ENCODE measurements around the gene MOCS1. TPM values are rescaled to one million over a fixed set of nuclear protein-coding genes. Genes with fewer than 3 reads are reported as not detected.

Gene MOCS1
- total and polyA plus RNA-seq, 2 donors = 1.7 to 4.2 TPM

GRCh38 chr6:39904946-39905639 is 29.2 kb downstream of the MOCS1 start:
- no peaks in the 10 kb centered on the region for H3K36me3 ChIP-seq (ENCODE audit: control insufficient read depth in 2 of 2, insufficient read depth in 2 of 2, low read length in 1 of 2)

DNA sequence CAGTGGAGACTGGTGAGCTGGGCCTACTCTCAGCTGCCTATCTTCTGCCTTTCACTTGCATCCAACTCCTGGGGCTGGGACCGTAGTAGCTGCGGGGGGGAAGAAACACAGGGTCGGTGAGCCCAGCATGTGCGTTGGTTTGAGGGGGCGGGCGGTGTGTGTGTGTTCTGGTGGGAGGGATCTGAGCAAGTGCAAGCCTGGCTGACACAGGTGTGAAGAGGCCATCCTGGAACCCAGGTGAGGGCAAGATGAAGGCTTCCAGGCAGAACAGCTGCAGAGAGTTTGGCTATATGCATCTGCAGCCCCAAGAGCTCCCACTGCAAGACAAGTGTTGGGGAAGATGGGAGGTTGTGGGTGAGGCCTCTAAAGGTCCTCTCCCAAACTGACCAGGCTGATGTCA is 30.6 kb downstream of the MOCS1 start:
- Histone ChIP-seq H3K9me3 (ENCODE audit: control insufficient read depth in 2 of 2, insufficient read depth in 1 of 2, low read length in 1 of 2) (no peaks in the 10 kb centered on the region), H3K27ac (ENCODE audit: low read depth in 1 of 2, low read length in 1 of 2) (no peak overlapping the region), H3K4me1 (ENCODE audit: control insufficient read depth in 2 of 2, insufficient read depth in 2 of 2, low read length in 2 of 2) (peaks cover 0 to 5% of the 10 kb centered on the region in 2 donors), H3K27me3 (ENCODE audit: control insufficient read depth in 2 of 2, insufficient read depth in 1 of 2, low read length in 1 of 2) (peaks cover 0 to 6% of the 10 kb centered on the region in 2 donors), H3K4me3 (ENCODE audit: low read length in 2 of 2) (no peak overlapping the region), H3K36me3 (ENCODE audit: control insufficient read depth in 2 of 2, insufficient read depth in 2 of 2, low read length in 1 of 2) (no peaks in the 10 kb centered on the region)
- DNase-seq (ENCODE audit: low read depth in 6 of 9, low spot score in 9 of 9) = no peak
- 96% methylated on average over 6 of the region's 6 CpGs for WGBS

More at GRCh38 chr6:39904946-39905639, 29.2 kb downstream of the MOCS1 start:
- Histone ChIP-seq H3K27me3 (ENCODE audit: control insufficient read depth in 2 of 2, insufficient read depth in 1 of 2, low read length in 1 of 2) (peaks cover 0 to 4% of the 10 kb centered on the region in 2 donors), H3K4me3 (ENCODE audit: low read length in 2 of 2) (no peak overlapping the region), H3K4me1 (ENCODE audit: control insufficient read depth in 2 of 2, insufficient read depth in 2 of 2, low read length in 2 of 2) (peaks cover under 1 to 8% of the 10 kb centered on the region in 2 donors), H3K27ac (ENCODE audit: low read depth in 1 of 2, low read length in 1 of 2) (no peak overlapping the region), H3K9me3 (ENCODE audit: control insufficient read depth in 2 of 2, insufficient read depth in 1 of 2, low read length in 1 of 2) (no peaks in the 10 kb centered on the region)
- DNase-seq (ENCODE audit: low read depth in 6 of 9, low spot score in 9 of 9) = no peak
- WGBS = 78% methylated on average over 4 of the region's 4 CpGs

- no peaks in the 10 kb centered on the region for H3K9me3 ChIP-seq (ENCODE audit: control insufficient read depth in 2 of 2, insufficient read depth in 1 of 2, low read length in 1 of 2)
- H3K27me3 ChIP-seq (ENCODE audit: control insufficient read depth in 2 of 2, insufficient read depth in 1 of 2, low read length in 1 of 2) = peaks cover 0 to 8% of the 10 kb centered on the region in 2 donors
- H3K36me3 ChIP-seq (ENCODE audit: control insufficient read depth in 2 of 2, insufficient read depth in 2 of 2, low read length in 1 of 2) = no peaks in the 10 kb centered on the region
- no peak for DNase-seq (ENCODE audit: low read depth in 6 of 9, low spot score in 9 of 9)
- peaks cover 0 to 5% of the 10 kb centered on the region in 2 donors for H3K4me1 ChIP-seq (ENCODE audit: control insufficient read depth in 2 of 2, insufficient read depth in 2 of 2, low read length in 2 of 2)
- WGBS = 95% methylated on average over 4 of the region's 4 CpGs
- no peak overlapping the region for H3K27ac ChIP-seq (ENCODE audit: low read depth in 1 of 2, low read length in 1 of 2)
- H3K4me3 ChIP-seq (ENCODE audit: low read length in 2 of 2) = no peak overlapping the region
Measured at GRCh38 chr6:39902786-39903465, 31.3 kb downstream of the MOCS1 start.

GRCh38 chr6:39902136-39902535 is 32.1 kb downstream of the MOCS1 start:
- peaks cover 0 to 5% of the 10 kb centered on the region in 2 donors for H3K4me1 ChIP-seq (ENCODE audit: control insufficient read depth in 2 of 2, insufficient read depth in 2 of 2, low read length in 2 of 2)
- no peak overlapping the region for H3K4me3 ChIP-seq (ENCODE audit: low read length in 2 of 2)
- DNase-seq (ENCODE audit: low read depth in 6 of 9, low spot score in 9 of 9) = no peak
- no peak overlapping the region for H3K27ac ChIP-seq (ENCODE audit: low read depth in 1 of 2, low read length in 1 of 2)
- 91% methylated on average over 2 of the region's 2 CpGs for WGBS
- peaks cover 0 to 8% of the 10 kb centered on the region in 2 donors for H3K27me3 ChIP-seq (ENCODE audit: control insufficient read depth in 2 of 2, insufficient read depth in 1 of 2, low read length in 1 of 2)
- H3K36me3 ChIP-seq (ENCODE audit: control insufficient read depth in 2 of 2, insufficient read depth in 2 of 2, low read length in 1 of 2) = no peaks in the 10 kb centered on the region
- H3K9me3 ChIP-seq (ENCODE audit: control insufficient read depth in 2 of 2, insufficient read depth in 1 of 2, low read length in 1 of 2) = no peaks in the 10 kb centered on the region

- no peak for DNase-seq (ENCODE audit: low read depth in 6 of 9, low spot score in 9 of 9)
- Histone ChIP-seq H3K4me1 (ENCODE audit: control insufficient read depth in 2 of 2, insufficient read depth in 2 of 2, low read length in 2 of 2) (peaks cover 0 to 5% of the 10 kb centered on the region in 2 donors), H3K36me3 (ENCODE audit: control insufficient read depth in 2 of 2, insufficient read depth in 2 of 2, low read length in 1 of 2) (no peaks in the 10 kb centered on the region)
Measured at GRCh38 chr6:39901670-39902069, 32.6 kb downstream of the MOCS1 start.

GRCh38 chr6:39901116-39901655 is 33.1 kb downstream of the MOCS1 start:
- no peak overlapping the region for H3K27ac ChIP-seq (ENCODE audit: low read depth in 1 of 2, low read length in 1 of 2)
- H3K36me3 ChIP-seq (ENCODE audit: control insufficient read depth in 2 of 2, insufficient read depth in 2 of 2, low read length in 1 of 2) = no peaks in the 10 kb centered on the region
- H3K4me1 ChIP-seq (ENCODE audit: control insufficient read depth in 2 of 2, insufficient read depth in 2 of 2, low read length in 2 of 2) = peaks cover 0 to 5% of the 10 kb centered on the region in 2 donors
- no peak for DNase-seq (ENCODE audit: low read depth in 6 of 9, low spot score in 9 of 9)
- no peak overlapping the region for H3K4me3 ChIP-seq (ENCODE audit: low read length in 2 of 2)
- peaks cover 0 to 8% of the 10 kb centered on the region in 2 donors for H3K27me3 ChIP-seq (ENCODE audit: control insufficient read depth in 2 of 2, insufficient read depth in 1 of 2, low read length in 1 of 2)
- no peaks in the 10 kb centered on the region for H3K9me3 ChIP-seq (ENCODE audit: control insufficient read depth in 2 of 2, insufficient read depth in 1 of 2, low read length in 1 of 2)
- WGBS = 94% methylated on average over 10 of the region's 10 CpGs

More at GRCh38 chr6:39901670-39902069, 32.6 kb downstream of the MOCS1 start:
- Histone ChIP-seq H3K27ac (ENCODE audit: low read depth in 1 of 2, low read length in 1 of 2) (no peak overlapping the region), H3K4me3 (ENCODE audit: low read length in 2 of 2) (no peak overlapping the region), H3K9me3 (ENCODE audit: control insufficient read depth in 2 of 2, insufficient read depth in 1 of 2, low read length in 1 of 2) (no peaks in the 10 kb centered on the region), H3K27me3 (ENCODE audit: control insufficient read depth in 2 of 2, insufficient read depth in 1 of 2, low read length in 1 of 2) (peaks cover 0 to 8% of the 10 kb centered on the region in 2 donors)
- WGBS = 92% methylated on average over 19 of the region's 19 CpGs

GRCh38 chr6:39899554-39900295 is 34.5 kb downstream of the MOCS1 start:
- no peak for DNase-seq (ENCODE audit: low read depth in 6 of 9, low spot score in 9 of 9)
- peaks cover 0 to 8% of the 10 kb centered on the region in 2 donors for H3K27me3 ChIP-seq (ENCODE audit: control insufficient read depth in 2 of 2, insufficient read depth in 1 of 2, low read length in 1 of 2)
- H3K36me3 ChIP-seq (ENCODE audit: control insufficient read depth in 2 of 2, insufficient read depth in 2 of 2, low read length in 1 of 2) = no peaks in the 10 kb centered on the region
- H3K4me3 ChIP-seq (ENCODE audit: low read length in 2 of 2) = no peak overlapping the region
- peaks cover 0 to 5% of the 10 kb centered on the region in 2 donors for H3K4me1 ChIP-seq (ENCODE audit: control insufficient read depth in 2 of 2, insufficient read depth in 2 of 2, low read length in 2 of 2)
- WGBS = 95% methylated on average over 10 of the region's 10 CpGs
- no peaks in the 10 kb centered on the region for H3K9me3 ChIP-seq (ENCODE audit: control insufficient read depth in 2 of 2, insufficient read depth in 1 of 2, low read length in 1 of 2)
- H3K27ac ChIP-seq (ENCODE audit: low read depth in 1 of 2, low read length in 1 of 2) = no peak overlapping the region

DNA sequence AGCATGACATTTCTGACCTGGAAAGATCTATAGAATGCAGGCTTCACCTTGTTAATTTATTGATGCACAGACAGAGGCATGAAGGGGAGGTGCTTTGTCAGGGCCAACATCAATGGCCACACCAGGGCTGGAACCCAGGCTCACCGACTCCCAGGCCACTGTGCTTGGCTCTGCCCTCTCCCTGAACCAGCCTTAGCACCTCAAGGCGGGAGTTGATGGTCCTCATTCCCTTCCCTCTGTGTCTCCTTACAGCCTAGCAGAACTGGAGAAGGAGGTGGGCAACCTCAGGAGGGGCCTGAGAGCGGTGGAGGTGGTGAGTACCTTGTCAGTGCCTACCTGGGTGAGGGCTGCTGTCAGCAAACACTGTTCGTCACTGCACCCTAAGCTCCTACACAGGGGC is 35.6 kb downstream of the MOCS1 start:
- no peak overlapping the region for H3K4me3 ChIP-seq (ENCODE audit: low read length in 2 of 2)
- H3K27ac ChIP-seq (ENCODE audit: low read depth in 1 of 2, low read length in 1 of 2) = no peak overlapping the region
- H3K27me3 ChIP-seq (ENCODE audit: control insufficient read depth in 2 of 2, insufficient read depth in 1 of 2, low read length in 1 of 2) = peaks cover 0 to 8% of the 10 kb centered on the region in 2 donors
- no peaks in the 10 kb centered on the region for H3K36me3 ChIP-seq (ENCODE audit: control insufficient read depth in 2 of 2, insufficient read depth in 2 of 2, low read length in 1 of 2)
- DNase-seq (ENCODE audit: low read depth in 6 of 9, low spot score in 9 of 9) = no peak
- no peaks in the 10 kb centered on the region for H3K9me3 ChIP-seq (ENCODE audit: control insufficient read depth in 2 of 2, insufficient read depth in 1 of 2, low read length in 1 of 2)
- WGBS = 92% methylated on average over 4 of the region's 4 CpGs
- H3K4me1 ChIP-seq (ENCODE audit: control insufficient read depth in 2 of 2, insufficient read depth in 2 of 2, low read length in 2 of 2) = peaks cover 0 to 2% of the 10 kb centered on the region in 2 donors

All from thymus (tissue), 11 donors.